HUES6 (cell line): ENCODE results near the gene MINDY3.

Source experiments
- H3K27ac ChIP-seq: 2 replicates; pipeline ENCODE4 v1.7.0; 2013; ENCODE audit warnings: low read depth, mild to moderate bottlenecking, low read length, inconsistent platforms
- H3K27me3 ChIP-seq: 2 replicates; pipeline ENCODE4 v1.6.1; 2013; ENCODE audit warnings: low read length; ENCODE audit not compliant: control insufficient read depth, insufficient read depth
- H3K36me3 ChIP-seq: 2 replicates; pipeline ENCODE4 v1.6.1; 2013; ENCODE audit warnings: low read length; ENCODE audit not compliant: control insufficient read depth, insufficient read depth
- H3K4me1 ChIP-seq: 2 replicates; pipeline ENCODE4 v1.6.1; 2013; ENCODE audit warnings: low read length; ENCODE audit not compliant: control insufficient read depth, insufficient read depth
- H3K4me3 ChIP-seq: 2 replicates; pipeline ENCODE4 v1.5.1; 2013; ENCODE audit warnings: low read depth, low read length
- H3K9ac ChIP-seq: one replicate; pipeline ENCODE4 v1.6.1; 2013; ENCODE audit warnings: mild to moderate bottlenecking, low read length
- H3K9me3 ChIP-seq: 2 replicates; pipeline ENCODE4 v1.6.1; 2013; ENCODE audit warnings: low read depth, low read length; ENCODE audit not compliant: control insufficient read depth, insufficient read depth

Gene MINDY3

DNA sequence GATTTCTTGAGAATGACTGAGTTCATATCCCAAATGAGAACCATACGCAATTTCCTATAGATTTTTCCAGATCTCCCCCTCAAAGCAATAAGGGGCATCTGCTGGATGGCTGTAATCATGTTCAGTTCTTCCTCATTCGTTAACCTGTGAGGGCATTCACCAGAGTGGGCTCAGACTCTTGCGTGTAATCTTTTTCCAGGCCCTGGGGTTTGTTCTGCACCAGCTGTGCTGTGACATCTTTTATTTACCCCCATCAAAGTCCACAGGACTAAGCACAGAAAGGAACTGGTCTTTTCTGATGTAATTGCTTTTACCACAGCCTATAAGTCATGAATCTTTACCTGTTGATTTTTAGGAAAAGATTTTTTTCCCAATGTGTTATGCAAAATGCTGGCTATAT lies 112.7 kb downstream of the MINDY3 start:
- no peak overlapping the region for H3K9ac ChIP-seq

DNA sequence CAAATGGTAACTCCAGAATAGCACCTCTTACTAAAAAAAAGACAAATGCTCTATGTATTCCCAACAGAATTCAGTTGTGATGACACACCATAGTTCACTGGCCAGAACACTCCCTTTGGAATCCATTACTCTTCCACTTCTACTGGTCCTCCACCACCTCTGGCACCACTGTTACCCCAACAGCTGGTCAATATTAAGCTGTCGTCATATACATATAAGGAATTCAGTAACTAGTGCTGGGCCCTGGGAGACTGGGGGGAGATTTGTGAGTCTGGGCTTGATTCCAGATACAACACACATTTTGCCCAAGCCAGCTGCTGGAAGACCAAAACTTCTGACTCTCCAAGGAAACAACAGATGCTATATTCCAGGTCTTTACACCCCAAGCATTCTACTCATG lies 114.6 kb downstream of the MINDY3 start:
- Histone ChIP-seq H3K4me3 (no peak overlapping the region), H3K36me3 (no peaks in the 10 kb centered on the region), H3K9me3 (no peaks in the 10 kb centered on the region), H3K27me3 (no peaks in the 10 kb centered on the region), H3K9ac (no peak overlapping the region), H3K27ac (no peak overlapping the region), H3K4me1 (no peaks in the 10 kb centered on the region)

More for the DNA sequence above, 112.7 kb downstream of the MINDY3 start:
- Histone ChIP-seq H3K4me1 (no peaks in the 10 kb centered on the region), H3K9me3 (no peaks in the 10 kb centered on the region), H3K36me3 (no peaks in the 10 kb centered on the region), H3K27me3 (no peaks in the 10 kb centered on the region), H3K4me3 (no peak overlapping the region), H3K27ac (no peak overlapping the region)

GRCh38 chr10:15744217-15744865 lies 116.0 kb downstream of the MINDY3 start:
- H3K27ac ChIP-seq = no peak overlapping the region
- H3K9ac ChIP-seq = no peak overlapping the region
- H3K9me3 ChIP-seq = no peaks in the 10 kb centered on the region
- peaks cover 4% of the 10 kb centered on the region; the same call in 1 of the 2 replicates for H3K4me1 ChIP-seq
- H3K4me3 ChIP-seq = no peak overlapping the region
- no peaks in the 10 kb centered on the region for H3K36me3 ChIP-seq
- no peaks in the 10 kb centered on the region for H3K27me3 ChIP-seq

- Histone ChIP-seq H3K27me3 (no peaks in the 10 kb centered on the region), H3K9me3 (no peaks in the 10 kb centered on the region), H3K9ac (no peak overlapping the region), H3K4me1 (peaks cover 5% of the 10 kb centered on the region; the same call in 1 of the 2 replicates), H3K27ac (no peak overlapping the region), H3K4me3 (no peak overlapping the region), H3K36me3 (no peaks in the 10 kb centered on the region)
These were observed 116.9 kb downstream of the MINDY3 start for GRCh38 chr10:15743443-15743842.

- no peak overlapping the region for H3K27ac ChIP-seq
- H3K4me3 ChIP-seq = no peak overlapping the region
- no peaks in the 10 kb centered on the region for H3K36me3 ChIP-seq
- H3K4me1 ChIP-seq = peaks cover 5% of the 10 kb centered on the region; the same call in 1 of the 2 replicates
- H3K27me3 ChIP-seq = no peaks in the 10 kb centered on the region
- no peak overlapping the region for H3K9ac ChIP-seq
- H3K9me3 ChIP-seq = no peaks in the 10 kb centered on the region
These were observed 117.5 kb downstream of the MINDY3 start for GRCh38 chr10:15742836-15743235.

DNA sequence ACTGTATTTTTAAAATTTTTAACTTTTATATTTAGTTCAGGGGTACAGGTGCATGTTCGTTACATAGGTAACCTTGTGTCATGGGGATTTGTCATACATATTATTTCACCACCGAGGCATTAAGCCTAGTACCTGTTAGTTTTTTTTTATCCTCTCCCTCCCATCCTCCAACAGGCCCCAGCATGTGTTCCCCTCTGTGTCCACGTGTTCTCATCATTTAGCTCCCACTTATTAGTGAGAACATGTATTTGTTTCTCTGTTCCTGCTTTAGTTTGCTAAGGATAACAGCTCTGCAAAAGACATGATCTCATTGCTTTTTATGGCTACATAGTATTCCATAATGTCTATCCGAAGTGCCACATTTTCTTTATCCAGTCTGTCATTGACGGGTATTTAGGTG lies 118.2 kb downstream of the MINDY3 start:
- no peak overlapping the region for H3K27ac ChIP-seq
- no peak overlapping the region for H3K9ac ChIP-seq
- no peaks in the 10 kb centered on the region for H3K36me3 ChIP-seq
- H3K4me3 ChIP-seq = no peak overlapping the region
- no peaks in the 10 kb centered on the region for H3K9me3 ChIP-seq
- peaks cover 5% of the 10 kb centered on the region; the same call in 1 of the 2 replicates for H3K4me1 ChIP-seq
- no peaks in the 10 kb centered on the region for H3K27me3 ChIP-seq

- Histone ChIP-seq H3K27ac (no peak overlapping the region), H3K9me3 (no peaks in the 10 kb centered on the region), H3K4me1 (peaks cover 5% of the 10 kb centered on the region; the same call in 1 of the 2 replicates), H3K36me3 (no peaks in the 10 kb centered on the region), H3K27me3 (no peaks in the 10 kb centered on the region), H3K9ac (no peak overlapping the region), H3K4me3 (no peak overlapping the region)
These were observed 118.7 kb downstream of the MINDY3 start for GRCh38 chr10:15741581-15741980.

DNA sequence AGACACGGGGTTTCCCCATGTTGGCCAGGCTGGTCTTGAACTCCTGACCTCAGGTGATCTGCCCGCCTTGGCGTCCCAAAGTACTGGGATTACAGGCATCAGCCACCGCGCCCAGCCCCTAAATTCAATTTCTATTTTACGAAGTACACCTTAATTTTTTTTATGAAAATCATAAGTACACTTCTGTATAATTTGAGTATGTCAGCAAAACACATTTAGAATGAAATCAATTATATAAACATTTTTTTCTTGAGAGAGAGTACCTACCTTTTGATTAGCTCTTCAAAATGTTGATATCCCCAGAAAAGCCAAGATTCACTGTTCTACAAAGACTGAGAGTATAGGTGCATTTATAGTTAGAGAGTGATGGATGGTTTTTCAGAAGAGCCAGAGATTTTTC lies 120.0 kb downstream of the MINDY3 start:
- Histone ChIP-seq H3K9ac (no peak overlapping the region), H3K4me1 (peaks cover 5% of the 10 kb centered on the region; the same call in 1 of the 2 replicates), H3K9me3 (no peaks in the 10 kb centered on the region), H3K36me3 (no peaks in the 10 kb centered on the region), H3K4me3 (no peak overlapping the region), H3K27me3 (no peaks in the 10 kb centered on the region), H3K27ac (no peak overlapping the region)

DNA sequence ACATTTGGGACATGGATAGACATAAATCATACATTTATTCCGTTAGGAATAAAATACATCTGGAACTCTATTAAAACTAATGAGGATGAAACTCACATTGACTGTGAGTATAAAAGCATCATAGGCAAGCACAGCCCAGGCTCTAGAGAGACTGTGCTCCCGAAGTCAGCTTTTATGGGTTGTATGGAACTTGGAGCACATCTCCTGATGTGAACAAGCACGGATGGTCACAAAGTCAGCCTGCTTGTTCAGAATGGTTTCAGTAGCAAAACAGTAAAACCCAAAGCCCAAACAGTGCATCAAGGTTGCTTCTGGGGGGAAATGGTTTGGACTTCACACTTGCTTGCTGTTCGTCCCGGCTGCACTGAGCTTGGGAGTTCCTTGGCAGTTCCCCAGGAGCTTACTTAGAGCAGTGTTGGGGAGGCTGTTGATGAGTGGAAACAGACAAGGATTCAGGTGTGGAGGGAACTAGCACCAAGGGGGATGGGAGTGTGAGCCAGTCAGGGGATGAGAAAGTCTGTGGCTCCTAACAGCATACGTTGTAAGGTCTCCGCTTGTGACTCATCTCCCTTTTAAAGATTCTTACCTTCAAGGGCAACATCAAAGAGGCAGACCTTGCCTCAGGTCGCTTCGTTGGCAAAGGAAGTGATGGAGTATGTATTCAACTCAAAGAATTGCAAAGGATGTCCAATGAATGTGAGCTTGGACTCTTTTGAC lies 120.9 kb downstream of the MINDY3 start:
- H3K4me3 ChIP-seq = no peak overlapping the region
- H3K27ac ChIP-seq = no peak overlapping the region
- no peak overlapping the region for H3K9ac ChIP-seq

GRCh38 chr10:15738270-15738925 lies 121.9 kb downstream of the MINDY3 start:
- no peak overlapping the region for H3K4me3 ChIP-seq
- peaks cover 5% of the 10 kb centered on the region; the same call in 1 of the 2 replicates for H3K4me1 ChIP-seq
- no peaks in the 10 kb centered on the region for H3K36me3 ChIP-seq
- H3K27ac ChIP-seq = no peak overlapping the region
- no peaks in the 10 kb centered on the region for H3K27me3 ChIP-seq
- peaks cover 4% of the 10 kb centered on the region; the same call in 1 of the 2 replicates for H3K9me3 ChIP-seq
- H3K9ac ChIP-seq = no peak overlapping the region

More for the DNA sequence above, 120.9 kb downstream of the MINDY3 start:
- Histone ChIP-seq H3K36me3 (no peaks in the 10 kb centered on the region), H3K4me1 (peaks cover 5% of the 10 kb centered on the region; the same call in 1 of the 2 replicates), H3K27me3 (no peaks in the 10 kb centered on the region), H3K9me3 (no peaks in the 10 kb centered on the region)

GRCh38 chr10:15737656-15738055 lies 122.7 kb downstream of the MINDY3 start:
- Histone ChIP-seq H3K4me3 (no peak overlapping the region), H3K27me3 (no peaks in the 10 kb centered on the region), H3K27ac (no peak overlapping the region), H3K9ac (no peak overlapping the region), H3K4me1 (peaks cover 5% of the 10 kb centered on the region; the same call in 1 of the 2 replicates), H3K36me3 (no peaks in the 10 kb centered on the region), H3K9me3 (peaks cover 7% of the 10 kb centered on the region; the same call in 1 of the 2 replicates)
